COLO668 (cell line): ENCODE data around the gene PIP4K2A.
"Not testable (repeated sequence)": the region's sequence is repeated elsewhere in the genome, so short reads cannot be mapped to it uniquely, and the experiment has no call there.

Source experiments
- DNase-seq: peaks from one replicate; lab custom pipeline; 2025; ENCODE audit not compliant: unreplicated experiment; lab: John Stamatoyannopoulos, UW

PIP4K2A gene

DNA sequence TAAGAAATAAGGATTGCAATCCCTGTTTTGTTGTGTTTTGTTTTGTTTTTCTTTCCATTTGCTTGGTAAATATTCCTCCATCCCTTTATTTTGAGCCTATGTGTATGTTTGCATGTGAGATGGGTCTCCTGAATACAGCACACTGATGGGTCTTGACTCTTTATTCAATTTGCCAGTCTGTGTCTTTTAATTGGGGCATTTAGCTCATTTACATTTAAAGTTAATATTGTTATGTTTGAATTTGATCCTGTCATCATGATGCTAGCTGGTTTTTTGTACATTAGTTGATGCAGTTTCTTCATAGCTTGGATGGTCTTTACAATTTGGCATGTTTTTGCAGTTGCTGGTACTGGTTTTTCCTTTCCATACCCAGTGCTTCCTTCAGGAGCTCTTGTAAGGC lies 190.0 kb downstream of the PIP4K2A start:
- DNase-seq = not testable (repeated sequence)

DNA sequence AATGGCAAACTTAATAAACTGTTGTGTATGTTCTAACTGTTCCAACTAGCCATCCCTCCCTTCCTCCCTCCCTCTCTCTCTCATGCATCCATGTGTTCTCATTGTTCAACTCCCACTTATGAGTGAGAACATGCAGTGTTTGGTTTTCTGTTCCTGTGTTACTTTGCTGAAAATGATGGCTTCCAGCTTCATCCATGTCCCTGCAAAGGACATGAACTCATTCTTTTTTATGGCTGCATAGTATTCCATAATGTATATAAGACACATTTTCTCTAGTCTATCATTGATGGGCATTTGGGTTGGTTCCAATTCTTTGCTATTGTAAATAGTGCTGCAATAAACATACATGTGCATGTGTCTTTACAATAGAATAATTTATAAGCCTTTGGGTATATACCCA lies 193.7 kb downstream of the PIP4K2A start:
- DNase-seq = not testable (repeated sequence)

DNA sequence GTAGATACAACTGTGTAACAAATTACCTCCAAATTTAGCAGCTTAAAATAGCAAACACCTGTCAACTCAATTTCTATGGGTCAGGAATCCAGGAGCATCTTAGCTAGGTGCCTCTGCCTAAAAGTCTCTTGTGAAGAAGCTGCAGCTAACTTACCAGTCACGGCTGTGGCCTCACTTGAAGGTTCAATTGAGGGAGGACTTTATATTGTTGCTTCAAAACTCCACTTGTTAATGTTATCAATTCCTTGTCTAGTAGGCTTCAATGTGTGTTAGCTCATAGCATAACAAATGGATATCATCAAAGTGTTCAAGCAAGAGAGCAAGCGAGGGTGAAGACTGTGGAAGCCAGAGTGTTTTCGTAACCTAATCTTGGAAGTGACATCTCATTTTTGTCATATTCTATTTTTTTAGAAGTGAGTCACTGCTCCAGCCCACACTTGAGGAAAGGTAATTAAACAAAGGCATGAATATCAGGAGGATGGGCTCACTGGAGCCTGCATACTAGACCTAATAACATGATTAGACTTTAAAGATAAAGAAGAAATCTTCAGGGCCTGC lies 196.1 kb downstream of the PIP4K2A start:
- DNase-seq = no peak

DNA sequence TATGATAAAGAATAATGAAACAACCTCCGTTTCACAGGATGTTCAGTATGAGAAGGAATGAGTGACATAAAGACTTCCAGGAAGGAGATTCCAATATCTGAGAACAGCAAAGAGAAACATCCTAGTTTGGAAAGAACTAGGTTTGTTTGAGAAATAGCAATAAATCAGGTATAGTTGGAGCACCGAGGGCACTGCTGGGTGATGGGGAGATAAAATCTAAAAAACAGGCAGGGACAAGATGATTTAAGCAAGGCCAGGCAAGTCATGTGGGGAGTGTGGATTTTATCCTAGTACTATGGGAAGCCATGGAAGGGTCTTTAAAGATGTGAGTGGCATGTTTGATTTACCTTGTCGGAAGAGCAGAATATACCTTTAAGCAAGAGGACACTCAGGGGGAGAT lies 199.4 kb downstream of the PIP4K2A start:
- DNase-seq = no peak

DNA sequence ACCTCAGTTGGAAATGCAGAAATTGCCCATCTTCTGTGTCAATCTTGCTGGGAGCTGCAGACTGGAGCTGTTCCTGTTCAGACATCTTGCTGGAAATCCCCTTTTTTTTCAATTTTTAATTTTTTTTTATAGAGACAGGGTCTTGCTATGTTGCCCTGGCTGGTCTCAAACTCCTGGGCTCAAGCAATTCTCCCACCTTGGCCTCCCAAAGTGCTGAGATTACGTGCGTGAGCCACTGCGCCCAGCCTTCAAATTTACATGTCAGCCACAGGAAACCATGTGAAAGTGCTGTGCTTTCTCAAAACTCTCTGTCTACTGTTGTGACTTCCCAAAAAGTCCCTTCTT lies 200.0 kb downstream of the PIP4K2A start:
- not testable (repeated sequence) for DNase-seq

DNA sequence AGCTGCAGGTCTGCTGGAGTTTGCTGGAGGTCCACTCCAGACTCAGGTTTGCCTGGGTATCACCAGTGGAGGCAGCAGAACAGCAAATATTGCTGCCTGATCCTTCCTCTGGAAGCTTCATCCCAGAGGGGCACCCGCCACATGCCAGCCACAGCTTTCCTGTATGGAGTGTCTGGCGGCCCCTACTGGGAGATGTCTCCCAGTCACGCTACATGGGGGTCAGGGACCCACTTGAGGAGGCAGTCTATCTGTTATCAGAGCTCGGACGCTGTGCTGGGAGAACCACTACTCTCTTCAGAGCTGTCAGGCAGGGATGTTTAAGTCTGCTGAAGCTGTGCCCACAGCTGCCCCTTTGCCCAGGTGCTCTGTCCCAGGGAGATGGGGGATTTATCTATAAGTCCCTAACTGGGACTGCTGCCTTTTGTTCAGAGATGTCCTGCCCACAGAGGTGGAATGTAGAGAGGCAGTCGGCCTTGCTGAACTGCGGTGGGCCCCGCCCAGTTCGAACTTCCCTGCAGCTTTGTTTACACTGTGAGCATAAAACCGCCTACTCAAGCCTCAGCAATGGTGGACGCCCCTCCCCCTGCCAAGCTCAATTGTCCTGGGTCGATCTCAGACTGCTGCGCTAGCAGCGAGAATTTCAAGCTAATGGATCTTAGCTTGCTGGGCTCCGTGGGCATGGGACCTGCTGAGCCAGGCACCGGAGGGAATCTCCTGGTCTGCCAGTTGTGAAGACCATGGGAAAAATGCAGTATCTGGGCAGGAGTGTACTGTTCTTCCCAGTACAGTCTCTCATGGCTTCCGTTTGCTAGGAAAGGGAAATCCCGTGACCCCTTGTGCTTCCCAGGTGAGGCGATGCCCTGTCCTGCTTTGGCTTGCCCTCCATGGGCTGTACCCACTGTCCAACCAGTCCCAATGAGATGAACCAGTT lies 200.6 kb downstream of the PIP4K2A start:
- DNase-seq = not testable (repeated sequence)

DNA sequence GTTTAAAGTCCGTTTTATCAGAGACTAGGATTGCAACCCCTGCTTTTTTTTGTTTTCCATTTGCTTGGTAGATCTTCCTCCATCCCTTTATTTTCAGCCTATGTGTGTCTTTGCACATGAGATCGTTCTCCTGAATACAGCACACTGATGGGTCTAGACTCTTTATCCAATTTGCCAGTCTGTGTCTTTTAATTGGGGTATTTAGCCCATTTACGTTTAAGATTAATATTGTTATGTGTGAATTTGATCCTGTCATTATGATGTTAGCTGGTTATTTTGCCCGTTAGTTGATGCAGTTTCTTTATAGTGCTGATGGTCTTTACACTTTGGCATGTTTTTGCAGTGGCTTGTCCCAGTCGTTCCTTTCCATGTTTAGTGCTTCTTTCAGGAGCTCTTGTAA lies 202.4 kb downstream of the PIP4K2A start:
- not testable (repeated sequence) for DNase-seq

DNA sequence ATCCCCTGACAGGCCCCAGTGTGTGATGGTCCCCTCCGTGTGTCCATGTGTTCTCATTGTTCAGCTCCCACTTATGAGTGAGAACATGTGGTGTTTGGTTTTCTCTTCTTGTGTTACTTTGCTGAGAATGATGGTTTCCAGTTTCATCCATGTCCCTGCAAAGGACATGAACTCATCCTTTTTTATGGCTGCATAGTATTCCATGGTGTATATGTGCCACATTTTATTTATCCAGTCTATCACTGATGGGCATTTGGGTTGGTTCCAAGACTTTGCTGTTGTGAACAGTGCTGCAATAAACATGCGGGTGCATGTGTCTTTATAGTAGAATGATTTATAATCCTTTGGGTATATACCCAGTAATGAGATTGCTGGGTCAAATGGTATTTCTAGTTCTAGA lies 206.2 kb downstream of the PIP4K2A start:
- DNase-seq = not testable (repeated sequence)

DNA sequence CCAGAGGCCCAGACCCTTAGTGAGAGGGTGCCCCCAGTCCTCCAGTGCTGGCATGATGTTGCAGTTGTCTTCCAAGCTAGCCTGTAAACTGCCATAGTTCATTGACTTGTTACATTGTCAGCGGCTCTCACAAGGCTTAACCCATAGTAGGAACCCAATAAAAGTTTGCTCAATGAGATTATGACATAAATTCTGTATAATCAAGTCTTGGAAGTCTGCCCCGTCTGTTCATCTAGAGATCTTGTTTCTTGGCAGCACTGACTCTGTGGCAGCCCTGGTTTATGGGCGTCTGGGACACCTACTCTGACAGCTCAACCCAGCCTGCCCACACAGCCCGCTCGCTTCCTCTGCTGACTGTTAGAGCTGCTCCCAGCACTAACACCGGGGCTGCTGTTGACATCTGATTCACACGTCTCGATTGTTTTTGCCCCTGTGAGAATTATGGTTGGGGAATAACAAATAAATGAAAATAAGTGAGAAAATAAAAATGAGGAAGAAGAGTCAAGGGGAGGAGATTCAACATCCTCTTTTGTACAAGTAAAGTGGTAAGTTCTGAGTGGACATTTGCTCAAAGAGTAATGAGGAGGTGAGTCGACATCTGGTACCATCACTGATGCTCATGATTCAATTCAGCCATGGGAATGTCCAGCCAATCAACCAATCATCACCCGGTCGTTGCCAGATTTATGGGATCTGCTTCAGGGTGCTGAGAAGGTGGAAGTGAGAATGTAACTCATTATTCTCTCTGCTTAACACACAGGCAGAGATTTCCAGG lies 208.3 kb downstream of the PIP4K2A start:
- no peak for DNase-seq

DNA sequence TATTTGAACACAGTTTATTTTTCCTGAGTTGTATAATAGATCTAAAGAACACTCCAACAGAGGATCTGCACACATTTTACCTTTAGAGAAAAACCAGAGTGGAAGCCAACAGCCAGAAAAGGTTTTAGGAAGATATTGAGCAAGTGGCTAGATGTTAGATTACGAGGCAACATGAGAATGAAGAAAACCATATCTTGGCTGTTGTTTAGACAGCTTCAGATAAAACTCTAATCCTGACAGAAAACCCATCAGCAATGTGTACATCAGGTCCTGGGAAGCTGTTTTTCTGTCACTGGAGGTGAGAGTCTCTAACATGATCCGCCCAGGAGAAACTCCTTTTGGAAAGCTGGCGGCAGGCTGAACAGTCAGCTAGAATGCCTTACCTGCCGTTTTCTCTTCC lies 209.6 kb downstream of the PIP4K2A start:
- no peak for DNase-seq

DNA sequence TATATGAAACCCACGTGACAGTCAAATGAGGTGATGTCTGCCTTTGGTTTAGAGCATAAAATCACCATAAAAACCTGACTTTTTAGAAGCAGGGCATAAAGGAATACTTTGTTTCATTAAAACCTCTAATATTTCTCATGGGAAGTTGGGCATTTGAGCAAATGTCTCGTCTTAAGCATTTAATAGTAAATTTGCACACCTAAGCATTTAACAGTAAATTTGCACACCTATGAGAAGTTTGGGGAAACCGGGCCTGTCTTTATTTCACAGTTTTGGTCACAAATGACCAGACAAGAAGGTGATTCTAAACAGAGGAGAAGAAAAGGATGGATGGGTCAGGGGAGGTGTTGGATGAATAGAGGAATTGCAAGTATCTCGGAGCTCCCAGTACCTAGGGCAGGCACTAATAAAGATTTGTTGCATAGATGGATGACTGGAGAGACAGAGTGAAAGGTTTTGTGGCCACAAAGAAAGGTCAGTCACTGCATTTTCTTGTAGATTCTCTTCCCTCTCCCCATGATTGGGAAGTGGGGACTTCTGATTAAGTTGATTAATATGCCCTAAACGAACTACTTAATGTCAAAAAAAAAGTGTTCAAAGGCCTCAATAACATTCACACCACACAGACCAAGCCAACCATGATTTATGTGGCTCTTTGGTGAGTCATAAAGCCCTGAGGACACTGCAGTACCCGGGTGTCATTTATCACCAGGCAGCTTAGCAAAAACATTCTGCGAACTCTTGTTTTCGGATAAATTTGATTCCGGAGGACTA lies 210.9 kb downstream of the PIP4K2A start:
- DNase-seq = no peak

DNA sequence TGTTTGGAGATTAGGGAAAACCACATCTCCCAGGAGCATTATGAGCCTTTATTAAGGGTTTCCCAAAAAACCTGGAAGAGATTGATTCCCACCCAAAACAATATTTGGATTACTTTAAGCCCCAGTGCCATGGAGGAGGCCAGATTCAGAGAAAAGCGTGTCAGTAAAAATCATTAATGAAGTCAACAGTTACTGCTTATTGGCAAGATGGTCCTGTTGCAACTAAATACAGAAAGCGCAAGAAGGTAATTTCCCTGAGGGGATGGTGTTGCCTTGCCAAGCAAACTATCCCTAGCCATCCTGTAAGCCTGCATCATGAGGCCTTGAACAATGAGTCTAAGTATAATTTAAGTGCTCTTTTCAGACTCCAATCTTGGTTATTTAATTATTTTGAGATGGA lies 212.5 kb downstream of the PIP4K2A start:
- no peak for DNase-seq

DNA sequence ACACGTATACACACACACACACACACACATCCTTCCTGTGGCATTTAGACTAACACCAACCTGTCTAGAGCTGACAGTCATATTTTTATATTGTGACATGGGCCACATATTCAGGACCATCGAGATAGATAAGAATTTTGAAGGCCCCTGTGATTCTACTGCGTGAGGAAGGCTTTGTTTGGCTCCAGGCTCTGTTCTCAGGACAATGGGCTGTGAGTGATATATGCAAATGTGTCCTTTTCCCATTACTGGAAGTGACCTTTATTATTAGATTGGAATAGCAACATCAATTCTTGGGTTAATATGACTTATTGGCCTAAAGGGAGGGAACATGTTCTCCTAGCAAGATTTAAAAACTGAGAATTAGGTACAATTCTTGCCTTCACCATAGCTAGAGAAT lies 213.0 kb downstream of the PIP4K2A start:
- DNase-seq = no peak

DNA sequence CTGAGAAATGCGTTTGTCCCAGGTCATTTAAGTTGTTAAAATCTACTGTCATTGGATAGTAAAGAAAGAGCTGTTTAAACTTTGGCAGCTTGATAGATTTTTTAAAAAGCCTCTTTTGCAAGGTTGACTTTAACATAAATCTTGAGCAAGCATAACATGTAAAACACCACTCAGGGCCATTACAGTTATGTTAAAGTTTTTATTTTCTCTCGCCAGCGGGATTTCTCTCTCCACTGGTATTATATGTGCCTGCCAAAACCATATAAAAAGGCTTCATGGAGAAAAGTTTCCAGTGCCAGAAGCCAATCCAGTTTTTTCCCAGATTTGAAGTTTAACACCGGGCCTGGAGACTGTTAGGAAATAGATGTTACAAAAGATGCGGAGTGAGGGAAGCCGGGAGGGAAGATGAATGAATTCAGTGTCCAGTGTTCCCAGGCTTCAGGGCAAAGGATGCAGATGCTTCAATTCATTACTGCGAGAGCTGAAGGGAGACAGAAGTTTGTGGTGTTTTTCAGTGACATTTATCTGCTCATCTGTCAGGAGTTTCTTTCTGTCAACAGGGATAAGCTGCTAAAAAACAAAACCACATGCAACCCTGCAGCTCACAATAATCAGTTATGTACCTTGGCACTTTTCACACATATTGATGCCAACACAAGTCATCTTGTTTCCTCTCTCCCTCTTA lies 213.6 kb downstream of the PIP4K2A start:
- DNase-seq = no peak

DNA sequence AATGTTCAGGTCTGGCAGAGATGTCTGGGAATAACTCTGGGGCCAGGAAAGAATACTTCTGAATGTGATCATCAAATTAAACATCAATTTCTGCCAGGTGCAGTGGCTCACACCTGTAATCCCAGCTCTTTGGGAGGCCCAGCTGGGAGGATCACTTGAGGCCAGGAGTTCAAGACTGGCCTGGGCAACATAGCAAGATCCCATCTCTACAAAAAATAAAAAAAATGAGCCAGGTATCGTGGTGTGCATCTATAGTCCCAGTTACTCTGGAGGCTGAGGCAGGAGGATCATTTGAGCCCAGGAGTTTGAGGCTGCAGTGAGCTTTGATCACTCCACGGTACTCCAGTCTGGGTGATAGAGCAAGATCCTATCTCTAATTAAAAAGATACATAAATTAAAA lies 214.4 kb downstream of the PIP4K2A start:
- DNase-seq = not testable (repeated sequence)

DNA sequence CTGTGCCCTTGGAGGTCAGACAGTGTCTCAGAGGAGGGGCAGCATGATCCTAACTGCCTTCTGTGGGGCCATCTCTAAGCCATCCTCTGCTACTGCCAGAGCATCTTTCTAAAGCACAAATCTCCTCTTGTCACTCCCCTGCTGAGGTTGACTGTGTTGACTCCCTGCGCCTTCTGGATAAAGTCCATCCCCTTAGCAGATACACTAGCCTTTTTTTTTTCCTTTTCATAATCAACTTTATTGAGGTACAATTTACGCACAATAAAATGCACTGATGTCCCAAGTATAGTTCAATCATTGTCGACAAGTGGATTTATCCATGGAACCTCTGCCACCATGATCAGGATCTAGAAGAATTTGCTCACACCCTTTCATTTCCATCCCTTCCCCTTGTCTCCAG lies 219.0 kb downstream of the PIP4K2A start:
- no peak for DNase-seq

DNA sequence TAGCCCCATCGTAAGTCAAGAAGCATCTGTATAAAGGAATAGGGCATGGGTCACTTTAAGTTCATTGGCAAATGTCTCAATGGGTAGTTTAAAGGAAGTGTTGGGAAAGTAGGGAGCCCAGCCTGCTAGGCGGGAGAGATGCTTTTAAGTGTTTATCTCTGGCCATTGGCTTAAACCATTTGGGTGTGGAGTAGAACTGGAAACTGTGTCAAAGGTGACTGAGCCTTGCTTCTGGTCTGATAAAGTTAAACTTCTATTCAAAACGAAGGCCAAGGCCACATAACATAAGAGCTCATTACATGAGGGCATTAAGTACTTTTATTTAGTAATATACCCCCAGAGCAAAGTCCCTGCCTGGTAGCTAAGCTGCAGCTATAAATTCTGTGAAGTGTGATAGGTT lies 220.4 kb downstream of the PIP4K2A start:
- DNase-seq = no peak

DNA sequence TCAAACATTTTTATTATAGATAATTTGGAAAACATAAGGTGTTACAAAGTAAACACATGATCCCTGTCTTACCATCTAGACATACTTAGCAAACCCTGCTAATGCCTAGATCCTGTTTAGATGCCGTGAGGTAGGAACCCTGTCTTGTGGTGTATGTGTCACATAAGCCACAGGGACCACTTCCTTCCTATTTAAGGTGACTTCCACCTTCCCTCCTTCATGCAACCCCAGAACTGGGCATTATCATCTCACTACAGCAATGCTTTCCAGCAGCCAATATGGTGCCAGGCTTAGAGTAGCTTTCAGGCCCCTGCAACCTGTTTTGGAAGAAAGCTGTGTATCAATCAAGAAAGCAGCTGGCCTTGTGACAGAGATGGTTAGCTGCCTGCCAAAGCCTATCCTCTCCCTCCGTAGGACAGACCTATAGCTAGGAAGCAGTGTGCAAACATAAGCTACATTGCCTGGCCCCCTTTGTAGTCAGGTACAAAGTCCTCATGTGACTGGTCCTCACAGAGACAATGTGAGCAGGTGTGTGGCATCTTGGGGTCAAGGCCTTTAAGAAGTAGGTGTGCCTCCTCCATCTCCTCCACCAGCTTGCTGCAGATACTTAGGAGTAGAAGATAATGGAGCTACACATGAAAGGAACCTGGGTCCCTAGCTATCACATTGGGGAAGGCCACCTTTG lies 222.3 kb downstream of the PIP4K2A start:
- DNase-seq = no peak

DNA sequence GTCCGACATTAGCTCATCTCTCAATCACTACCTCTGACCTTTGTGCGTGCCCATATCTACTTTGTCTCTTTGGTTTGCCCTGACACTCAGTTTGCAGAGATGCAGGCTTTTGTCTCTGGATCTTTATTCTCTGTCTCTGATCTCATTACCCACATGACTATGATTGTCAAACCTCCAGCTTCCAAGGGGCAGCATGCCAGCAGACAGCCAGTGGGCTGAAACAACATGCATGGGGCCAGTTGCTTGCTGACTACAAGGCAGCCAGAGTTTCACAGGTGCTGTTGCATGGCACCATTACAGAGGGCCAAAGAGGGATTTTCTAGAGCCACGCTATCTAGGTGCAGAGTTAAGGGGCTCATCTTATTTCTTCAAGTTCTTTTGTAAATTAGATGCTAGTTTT lies 222.9 kb downstream of the PIP4K2A start:
- DNase-seq = no peak

DNA sequence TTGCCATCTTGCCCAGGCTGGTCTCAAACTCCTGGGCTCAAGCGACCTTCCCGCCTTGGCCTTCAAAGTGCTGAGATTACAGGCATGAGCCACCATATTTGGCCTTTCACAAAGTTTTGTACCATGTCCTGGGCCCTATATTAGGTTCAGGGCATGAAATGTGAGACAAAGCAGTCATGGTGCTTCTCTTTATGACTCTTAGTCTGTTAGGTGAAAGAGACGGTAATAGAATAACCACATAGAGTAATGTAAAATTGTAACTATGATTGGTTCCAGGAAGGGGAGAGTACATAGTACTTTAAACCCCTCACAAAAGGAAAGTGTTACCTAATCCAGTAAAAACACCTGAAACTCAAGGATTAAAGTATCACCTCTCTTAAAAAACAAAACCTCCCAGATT lies 224.4 kb downstream of the PIP4K2A start:
- DNase-seq = no peak
